CD4-positive, alpha-beta T cell treated with Interleukin-1 beta for 1 hour (primary cell): ENCODE data around the gene MACROH2A1.

Experiments used
- DNase-seq, 2 donors: peaks; one replicate each; pipeline ENCODE4 v3.0.0-alpha.2; 2020 to 2022

Gene MACROH2A1

DNA sequence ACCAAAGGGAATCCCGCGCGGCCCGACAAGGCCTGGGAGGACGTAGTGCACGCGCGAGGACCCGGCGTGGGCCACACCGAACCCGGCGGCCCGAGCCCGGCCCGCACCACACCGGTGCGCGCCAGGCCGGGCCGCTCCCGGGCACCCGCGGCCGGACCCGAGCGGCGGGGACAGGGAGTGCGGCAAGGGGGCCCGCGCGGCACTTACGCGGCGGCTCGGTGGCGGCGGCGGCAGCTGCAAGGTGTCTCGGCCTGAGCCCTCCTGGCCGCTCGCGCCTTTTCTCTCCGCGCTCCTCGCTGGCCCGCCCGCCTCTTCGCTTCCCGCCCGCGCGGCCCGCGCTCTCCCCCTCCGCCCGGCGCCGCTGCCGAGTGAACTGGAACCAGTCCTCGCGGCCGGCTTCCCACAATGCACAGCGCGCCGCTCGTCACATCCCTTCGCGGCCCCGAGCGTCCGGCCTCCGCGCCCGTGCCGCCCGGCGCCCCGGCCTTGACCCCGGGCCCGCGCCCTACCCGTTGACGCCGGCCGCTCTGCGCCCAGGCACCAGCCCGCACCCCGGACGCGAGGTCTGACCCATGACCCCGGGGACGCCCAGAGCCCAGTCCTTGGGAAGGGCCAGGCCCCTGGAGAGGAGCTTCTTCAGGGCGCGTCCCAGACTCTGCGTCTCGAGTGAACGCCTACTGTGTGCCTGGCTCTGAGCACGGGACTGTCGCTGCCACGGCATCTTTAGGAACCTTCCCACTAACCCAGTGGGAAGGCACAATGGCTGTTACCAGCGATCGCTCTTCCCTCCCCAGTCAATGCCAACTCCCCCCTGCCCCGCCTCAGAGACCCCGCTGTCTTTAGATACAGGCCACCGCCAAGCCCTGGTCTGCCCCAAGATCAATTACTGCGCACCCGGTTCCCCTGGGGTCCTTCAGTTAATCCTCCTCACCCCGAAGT lies at the start of gene MACROH2A1:
MACROH2A1 (minus strand) TSS at position 377 of the 939 bp plus-strand sequence. CDS start 10,138 bp downstream, outside the sequence.
- peak; percentile 82 to 85 for DNase-seq

DNA sequence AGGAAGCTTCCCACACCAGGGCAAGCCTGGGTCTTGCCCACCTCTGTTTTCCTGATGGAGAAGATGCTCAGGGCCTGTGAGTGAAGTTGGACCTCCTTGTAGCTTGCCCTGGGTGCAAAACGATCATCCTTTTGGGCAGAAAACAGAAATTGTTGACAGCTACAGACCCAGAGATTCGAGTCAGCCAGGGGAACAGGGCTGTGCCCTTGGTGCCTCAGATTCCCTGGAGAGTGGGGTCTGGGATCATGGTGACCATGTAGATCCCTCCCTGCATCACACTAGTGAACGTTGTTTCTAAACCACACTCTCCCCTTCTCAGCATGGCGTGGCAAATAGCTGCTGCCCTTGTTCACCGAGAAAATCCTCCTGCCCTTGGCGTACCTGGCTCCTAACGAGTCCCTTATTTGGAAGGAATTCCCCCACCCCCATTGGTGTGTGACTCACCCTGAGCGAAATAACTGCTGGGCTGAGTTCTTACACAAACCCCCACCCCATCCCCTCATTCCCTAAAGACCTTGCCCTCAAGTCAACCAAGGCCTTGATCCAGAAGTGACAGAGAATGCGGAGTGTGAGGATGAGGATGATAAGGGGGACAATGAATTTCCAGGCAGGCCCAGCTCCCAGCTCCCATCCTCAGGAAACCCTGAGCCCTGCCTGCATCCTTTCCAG lies 49.2 kb upstream of the MACROH2A1 start:
- no peak for DNase-seq

DNA sequence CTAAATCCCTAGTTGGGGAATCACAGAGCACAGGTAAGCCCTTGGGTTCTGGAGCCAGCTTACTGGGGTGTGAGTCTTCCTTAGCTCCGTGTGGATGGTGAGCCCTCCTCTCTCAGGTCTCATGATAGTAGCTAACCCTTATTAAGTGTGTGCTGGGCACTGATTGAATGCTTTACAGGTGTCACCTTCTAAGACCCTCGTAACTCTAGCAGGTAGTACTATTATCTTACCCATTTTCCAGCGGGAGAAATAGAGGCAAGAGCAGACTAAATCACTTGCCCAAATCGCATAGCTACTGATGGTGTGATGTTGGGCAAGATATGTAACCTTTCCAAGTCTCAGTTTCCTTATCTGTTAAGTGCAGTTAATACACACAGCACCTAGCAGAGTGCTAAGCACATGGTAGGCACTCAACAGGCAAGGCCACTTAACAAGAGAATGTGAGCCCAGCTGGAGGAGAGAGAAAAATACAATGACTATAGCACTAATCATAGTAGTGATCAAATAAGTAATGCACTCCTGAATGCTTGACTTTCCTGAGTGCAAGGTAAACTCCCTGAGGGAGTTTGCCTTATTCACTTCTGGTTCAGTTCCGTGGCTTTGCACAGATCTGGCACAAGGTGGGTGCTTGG lies 48.4 kb upstream of the MACROH2A1 start, which contains the start of gene DCANP1:
DCANP1 (minus strand) TSS at position 51 of the 632 bp plus-strand sequence. CDS start 240 bp downstream, outside the sequence.
- DNase-seq, result no peak

DNA sequence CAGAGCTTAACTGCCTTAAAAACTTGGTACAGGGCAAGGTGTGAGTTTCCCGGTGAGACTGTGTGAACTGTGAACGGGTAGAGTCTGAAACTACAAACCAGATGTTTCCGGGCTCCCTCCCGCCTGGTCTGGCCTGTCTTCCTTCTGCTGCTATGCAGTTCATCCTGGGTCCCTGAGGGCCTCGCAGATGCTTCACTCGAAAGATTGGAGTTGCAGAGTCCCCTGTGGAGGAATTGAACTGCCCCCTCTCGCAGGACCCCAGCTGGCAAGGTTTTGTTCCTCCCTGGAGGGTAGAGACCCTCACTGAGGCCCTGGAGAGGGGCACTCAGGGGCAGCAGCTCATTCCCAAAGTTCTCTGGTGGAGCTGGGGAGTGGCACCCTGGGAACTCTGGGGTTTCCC lies 47.6 kb upstream of the MACROH2A1 start:
- DNase-seq, result no peak

DNA sequence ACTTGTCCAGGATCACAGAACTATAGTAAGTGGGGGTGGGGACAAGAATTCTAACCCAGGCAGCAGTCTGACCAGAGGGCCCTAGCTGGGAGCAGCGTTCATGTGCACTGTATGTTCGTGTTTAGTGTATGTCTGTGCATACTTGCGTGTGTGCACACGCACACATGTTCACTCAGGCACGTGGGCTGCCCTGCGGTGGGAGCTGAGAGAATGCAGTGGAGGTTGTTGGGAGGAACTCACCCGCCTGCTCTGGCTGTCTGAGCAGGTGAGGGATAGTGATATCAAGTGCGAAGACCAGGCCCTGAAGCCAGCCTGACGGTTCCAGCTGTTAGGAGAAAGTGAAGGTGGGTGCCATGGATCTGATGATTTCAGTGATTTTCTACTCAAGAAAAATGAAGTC lies 47.2 kb upstream of the MACROH2A1 start:
- no peak for DNase-seq

DNA sequence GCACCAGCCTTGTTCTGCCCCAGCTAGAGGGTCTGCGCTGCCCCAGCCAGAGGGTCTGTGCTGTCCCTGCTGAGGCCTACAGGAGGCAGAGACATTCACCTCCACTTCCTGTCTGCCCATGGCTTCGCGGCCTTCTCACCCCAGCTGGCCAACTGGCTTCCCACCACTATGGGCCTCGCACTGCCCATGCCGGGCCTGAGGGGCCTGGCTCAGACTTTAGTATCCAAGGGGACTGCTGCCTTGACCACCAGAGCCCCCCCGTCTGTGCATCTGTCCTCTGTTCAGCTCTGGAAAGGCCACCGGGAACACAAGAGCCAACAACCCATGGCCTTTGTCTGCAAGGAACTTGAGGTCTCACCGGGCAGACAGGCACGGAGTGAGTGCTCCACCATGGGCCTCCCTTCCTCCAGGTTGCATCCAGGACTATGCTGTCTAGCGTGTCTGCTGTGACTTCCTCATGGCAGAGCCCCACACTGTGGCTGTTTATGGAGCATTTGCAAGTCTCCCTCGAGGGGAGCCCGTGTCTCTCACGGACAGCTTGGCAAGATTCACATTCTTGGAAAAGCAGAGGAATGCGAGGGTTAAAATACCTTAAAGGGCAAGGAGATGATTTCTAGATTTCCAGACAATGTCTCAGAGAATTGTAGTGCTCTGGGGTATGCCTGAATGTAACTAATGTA lies 46.4 kb upstream of the MACROH2A1 start:
- DNase-seq, result no peak

DNA sequence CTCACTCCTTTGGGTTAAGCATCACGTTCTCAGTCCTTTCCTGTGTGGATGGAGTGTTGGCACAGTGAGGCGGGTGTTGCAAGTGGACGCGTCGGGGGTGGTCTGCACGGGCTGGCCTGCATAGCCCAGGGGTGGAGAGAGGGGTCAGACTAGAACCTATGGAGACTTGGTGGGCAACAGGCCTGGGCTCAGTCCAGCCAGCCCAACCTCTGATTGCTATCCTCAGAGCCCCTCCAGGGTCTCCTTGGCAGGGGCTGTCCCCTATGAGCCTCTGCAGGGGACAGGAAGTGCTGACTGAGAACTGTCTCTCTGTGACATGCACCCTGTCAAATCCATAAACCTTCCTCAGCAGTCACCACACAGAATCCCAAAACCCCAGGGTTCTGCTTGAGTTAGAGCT lies 45.9 kb upstream of the MACROH2A1 start:
- no peak for DNase-seq

DNA sequence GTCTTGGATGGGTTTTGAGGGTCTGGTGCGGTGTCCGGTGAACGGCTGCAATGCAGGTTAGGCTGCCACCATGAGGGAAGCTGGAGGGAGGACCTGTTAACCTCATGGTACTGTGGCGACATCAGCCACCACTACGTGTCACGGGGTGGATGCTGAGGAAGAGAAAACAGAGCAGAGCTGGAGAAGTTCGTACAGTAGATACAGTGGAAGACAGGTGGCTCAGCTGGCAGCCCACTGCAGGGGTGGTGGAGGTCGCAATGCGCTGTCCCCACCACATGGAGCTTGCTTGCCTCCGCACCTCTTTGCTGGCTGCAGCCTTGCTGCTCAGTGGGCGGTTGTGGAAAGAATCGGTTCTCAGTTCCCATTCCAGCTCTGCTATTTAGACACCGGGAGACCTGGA lies 45.3 kb upstream of the MACROH2A1 start:
- no peak for DNase-seq

DNA sequence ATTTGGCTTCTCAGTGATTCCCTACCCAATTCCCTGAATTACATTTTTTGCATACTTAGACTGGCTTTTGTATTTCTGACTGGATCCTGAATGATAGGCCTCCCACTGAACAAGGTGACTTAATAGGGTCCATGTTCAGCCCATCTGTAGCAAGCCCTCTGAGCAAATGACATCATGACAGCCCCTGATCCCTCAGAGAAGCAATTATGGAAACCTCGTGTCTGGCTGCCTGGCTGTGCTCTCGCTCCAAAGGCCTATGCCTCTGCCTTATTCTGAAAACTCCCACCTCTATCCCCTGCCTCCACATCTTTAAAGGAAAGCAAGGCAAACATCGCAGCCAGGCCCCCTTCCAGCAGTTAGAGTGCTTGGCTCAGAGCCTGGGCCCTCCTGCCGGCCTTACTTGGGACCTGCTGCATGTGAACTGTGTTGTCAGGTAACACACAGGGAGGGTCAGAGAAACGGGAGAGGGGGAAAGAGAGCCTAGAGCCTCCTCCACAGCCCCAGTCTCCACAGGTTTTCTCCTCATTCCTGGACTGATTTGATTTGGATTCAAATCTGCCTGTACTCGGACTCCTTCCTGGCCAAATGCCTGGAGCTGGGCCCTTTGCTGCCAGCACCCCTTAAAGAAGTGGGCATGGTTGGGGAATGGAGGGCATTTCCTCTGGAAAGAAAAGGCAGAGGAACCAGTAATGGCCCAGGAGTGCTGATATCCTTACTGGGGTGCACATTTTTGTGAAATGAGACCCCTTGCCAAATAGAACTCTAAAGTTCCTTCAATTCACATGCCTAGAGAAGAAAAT lies 44.3 kb upstream of the MACROH2A1 start:
- DNase-seq, result no peak

DNA sequence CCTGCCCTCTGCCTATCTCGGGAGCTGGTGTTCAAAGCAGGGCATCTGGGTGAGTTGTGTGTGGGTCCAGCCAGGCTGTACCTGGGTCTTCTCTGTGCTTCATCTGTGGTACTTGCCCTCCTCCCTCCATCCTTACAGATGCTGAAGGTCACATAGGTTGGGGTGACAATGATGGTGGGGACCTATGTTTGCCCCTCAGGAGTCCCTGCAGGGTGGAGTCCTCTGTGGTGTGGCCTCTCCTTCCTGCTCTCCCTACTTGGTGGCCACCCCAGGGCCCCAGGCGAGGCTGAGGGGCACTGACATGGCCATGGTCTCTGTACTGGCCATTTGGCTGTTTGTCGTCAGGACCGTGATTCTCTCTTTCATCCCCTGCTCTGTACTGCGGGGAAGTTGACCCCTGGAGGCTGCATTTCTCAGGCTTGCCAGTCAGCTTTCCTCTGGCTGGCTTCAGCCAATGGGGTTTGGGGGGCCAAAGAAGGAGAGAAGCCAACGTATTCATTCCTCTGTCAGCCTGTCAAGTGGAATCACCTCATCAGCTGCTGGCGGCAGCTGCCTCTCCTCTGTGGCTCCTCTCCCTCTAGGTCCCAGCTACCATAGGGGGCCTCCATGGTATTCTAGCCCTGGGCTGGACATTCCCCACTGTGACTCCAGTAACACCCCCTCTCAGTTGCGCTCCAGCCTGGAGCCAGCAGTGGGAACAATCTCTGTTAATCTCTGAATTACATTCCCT lies 43.6 kb upstream of the MACROH2A1 start:
- DNase-seq, result no peak

DNA sequence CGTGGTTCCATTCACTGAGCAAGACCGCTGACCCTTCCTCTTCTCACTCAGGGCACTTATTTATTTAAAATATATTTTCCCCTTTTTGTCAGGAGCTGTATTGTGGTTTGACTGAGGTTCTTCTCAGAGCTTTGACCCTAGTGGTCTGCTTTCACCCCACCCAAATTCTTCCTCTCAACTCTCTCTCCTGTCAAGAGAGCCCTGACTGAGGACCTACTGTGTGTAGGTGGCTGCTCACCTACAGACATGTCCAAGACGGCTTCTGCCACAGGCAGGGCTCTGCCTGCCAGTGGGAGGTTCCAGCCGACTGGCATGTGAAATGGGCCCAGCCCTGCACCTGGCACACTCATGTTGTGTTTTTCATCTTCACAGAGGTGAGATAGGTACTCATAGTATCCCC lies 42.9 kb upstream of the MACROH2A1 start:
- no peak for DNase-seq

DNA sequence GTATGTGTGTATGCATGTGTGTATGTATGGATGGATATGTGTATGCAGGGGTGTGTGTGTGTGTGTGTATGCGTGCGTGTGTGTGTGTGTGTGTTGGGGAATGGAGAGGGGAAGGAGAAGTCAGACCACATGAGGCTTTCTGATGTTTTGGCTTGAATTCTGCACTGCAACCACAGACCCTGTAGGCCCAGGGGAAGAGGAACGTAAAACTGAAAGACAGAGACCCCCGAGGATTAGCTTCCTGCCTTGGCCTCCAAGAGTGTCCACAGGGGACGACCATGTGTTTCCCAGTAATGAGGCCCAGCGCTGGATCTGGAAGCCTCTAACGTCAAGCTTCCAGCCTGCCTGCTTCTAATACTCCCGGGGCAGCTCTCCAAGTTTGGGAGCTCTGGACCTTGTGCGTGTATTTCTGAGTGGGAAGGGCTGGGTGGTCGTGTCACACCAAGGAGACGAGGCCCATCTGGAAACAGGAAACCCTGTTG lies 42.4 kb upstream of the MACROH2A1 start:
- no peak for DNase-seq

DNA sequence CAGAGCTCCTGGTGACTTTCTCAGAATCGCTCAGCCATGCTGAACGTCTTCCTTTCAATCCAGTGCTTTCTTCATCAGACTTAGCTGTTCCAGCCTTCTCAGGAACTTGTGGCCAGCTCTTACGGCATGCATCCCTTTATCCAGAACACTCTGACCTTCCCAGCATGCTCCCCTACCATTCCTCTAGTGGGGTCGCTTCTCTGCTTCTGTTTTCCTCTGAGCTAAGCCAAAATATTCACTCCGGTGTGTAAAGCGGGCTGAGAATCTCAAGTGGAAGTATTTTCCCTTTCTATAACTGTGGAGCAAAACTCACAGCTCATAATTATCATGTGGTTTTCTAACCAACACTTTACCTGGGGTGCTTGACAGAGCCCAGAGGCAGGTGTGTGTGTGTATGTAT lies 41.9 kb upstream of the MACROH2A1 start:
- DNase-seq, result no peak

DNA sequence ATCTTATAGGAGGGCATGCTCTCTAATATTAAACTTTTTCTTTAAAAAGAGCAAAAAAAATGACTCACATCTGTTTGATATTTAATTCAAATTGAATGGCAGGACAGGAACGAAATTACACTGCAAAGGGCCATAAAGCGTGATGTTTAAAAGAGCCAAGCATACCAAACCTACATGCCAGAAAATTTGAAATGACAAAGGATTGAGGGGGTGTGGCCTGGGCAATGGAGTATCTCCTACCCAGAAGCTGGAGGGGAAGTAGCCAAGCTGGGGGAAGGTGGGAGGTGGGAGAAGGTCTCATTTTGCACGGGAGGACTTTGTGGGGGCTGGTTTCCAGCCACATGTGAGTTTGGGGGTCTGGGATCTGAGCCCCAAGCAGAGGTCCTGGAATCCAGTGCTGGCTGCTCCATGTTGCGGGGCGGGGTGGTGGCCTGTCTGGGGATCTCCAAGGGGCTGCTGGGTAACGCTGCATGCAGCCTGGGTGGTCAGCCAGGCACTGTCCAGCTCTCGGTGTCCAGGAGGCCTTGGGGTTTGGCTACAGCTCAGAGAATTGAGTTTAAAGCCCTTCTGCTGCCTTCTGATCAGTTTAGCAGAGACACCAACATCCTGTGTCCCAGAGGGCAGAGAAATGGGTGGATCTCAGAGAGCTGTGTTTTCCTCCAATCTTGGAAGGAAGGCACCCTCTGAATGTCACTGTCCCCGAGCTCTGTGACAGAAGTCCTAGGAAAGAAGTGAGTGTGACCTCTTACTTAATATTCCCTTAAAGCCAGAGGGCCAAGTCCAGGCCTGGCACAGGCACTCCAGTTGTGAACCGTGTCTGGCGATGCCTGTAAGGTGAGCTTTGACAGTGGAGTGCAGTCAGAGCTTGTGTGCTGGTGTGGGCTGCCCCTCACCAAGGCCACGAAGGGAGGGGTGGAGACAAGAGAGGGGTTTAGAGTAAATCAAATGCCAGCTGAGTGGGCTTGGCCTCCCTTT lies 40.5 kb upstream of the MACROH2A1 start:
- no peak for DNase-seq

DNA sequence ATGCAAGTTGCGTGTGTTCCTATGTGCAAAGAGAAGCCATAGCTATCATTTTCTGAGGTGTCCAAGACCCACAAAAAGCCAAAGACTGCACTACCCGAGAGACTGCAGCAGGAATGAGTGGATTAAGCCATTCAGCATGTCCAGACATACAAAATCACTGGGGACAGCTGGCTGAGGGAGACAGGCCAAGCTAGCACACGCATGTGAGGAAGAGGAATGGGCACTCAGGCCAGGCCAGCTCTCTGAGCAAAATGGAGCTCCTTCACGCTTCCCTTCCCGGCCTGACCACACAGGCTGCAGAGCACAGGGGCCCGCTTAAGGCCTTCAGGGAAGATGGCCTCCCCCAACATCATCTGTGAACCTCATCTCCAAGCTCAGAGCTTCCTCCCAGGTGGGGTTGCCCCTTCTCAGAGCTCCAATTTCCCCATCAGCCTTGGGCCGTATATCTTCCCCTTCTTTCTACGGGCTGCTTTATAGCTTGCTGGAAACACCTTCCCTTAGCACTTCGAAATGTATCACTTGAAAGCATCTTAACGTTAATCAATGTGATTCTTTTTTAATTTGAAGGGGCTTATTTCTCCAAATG lies 39.7 kb upstream of the MACROH2A1 start:
- no peak for DNase-seq

DNA sequence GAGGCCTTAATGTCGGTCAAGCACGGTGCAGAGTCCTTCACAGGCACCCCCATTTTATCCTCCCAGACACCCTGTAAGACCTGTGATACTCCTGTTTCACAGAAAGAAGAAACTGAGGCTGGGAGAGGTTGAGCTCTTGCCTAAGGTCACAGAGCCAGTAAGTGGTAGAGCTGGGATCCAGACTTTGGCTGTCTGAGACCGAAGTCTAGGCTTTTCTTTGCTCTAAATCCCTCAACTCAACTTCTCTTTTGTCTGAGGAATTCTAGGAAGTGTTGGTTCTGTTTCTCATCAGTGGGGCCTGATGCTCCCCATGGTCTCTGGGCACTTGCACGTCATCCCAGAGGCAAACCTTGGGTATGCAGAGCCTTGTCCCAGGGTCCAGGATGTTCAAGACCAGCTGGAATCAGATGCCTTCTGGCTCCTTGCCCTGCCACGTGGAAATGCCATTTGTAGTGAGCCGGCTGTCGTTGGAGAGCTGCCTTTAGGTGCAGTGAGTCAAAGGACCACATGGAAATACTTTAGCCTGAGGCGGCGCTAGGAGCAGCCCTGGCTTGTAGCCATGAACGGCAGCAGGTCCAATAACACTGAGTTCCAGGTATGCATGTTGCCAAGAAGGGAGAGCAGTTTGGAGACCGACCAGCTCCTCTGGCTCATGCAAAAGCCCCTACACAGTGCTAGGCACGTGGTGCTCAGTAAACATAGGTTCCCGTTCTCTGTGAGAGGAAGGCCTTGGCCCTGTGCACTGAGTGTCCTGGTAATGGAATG lies 38.9 kb upstream of the MACROH2A1 start:
- no peak for DNase-seq

DNA sequence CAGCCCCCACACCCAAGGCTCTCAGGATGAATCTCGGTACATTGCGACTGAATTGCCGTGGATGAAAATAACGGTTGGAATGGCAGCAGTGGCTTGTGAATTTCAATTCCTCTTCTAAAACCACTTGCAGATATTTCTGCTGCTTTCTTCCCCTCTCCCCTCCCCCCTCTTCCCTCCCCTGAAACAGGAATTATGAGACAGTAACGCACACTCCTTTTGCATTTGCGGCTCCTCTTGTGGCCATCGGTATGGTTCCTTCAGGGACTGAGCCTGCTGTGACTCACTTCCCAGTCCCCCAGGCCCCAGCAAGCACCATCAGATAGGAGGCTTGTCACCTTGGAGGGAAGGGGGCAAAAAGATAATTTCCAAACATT lies 38.4 kb upstream of the MACROH2A1 start:
- peak in 1 of 2 donors; percentile 55 for DNase-seq

DNA sequence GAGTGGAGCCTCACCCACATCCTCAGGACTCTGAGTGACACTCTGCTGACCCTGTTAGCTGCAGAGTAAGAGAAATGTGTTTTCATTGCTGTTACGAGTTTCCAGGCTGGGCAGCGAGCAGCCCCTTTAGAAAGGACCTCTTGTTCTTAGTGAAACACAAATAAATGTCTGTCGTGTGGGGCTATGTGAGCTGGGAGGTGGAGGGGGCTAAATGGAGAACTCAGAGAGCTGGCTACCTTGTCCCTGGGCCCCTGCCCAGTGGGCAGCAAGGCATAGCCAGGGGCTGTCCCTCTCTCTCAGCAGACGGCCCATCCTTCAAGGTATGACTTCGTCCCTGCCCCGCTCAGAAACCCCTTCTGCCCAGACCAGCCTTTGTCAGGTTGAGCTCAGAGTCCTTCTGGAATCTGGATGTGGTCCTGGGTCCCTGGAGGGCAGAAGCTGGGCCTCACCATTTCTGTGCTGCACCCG lies 38.0 kb upstream of the MACROH2A1 start:
- DNase-seq, result no peak
